H1 (cell line): ENCODE measurements around the gene COL11A1. TPM values are rescaled to one million over a fixed set of nuclear protein-coding genes. Genes with fewer than 3 reads are reported as not detected.

Experiments used
- CTBP2 ChIP-seq: IDR thresholded peaks from 2 replicates; pipeline ENCODE4 v1.7.0; 2011; ENCODE audit warnings: borderline replicate concordance, mild to moderate bottlenecking, moderate library complexity, mixed read lengths, low read length; ENCODE audit not compliant: insufficient read depth, insufficient read length
- RAD21 ChIP-seq, 2 experiments: IDR thresholded peaks in 1 of 2; conservative IDR thresholded peaks in 1 of 2; 2 replicates each; pipeline ENCODE4 v1.6.1; 2011; ENCODE audit warnings: low read depth in 2 of 2, low read length in 2 of 2, improper control_type of control experiment in 1 of 2, inconsistent platforms in 1 of 2, mild to moderate bottlenecking in 1 of 2, moderate library complexity in 1 of 2
- TBP ChIP-seq: IDR thresholded peaks from 2 replicates; pipeline ENCODE4 v1.6.1; 2011; ENCODE audit warnings: low read depth, low read length, improper control_type of control experiment
- polyA plus RNA-seq, 7 experiments: library from polyadenylated mRNA; depleted of rRNA in 3 of 7; stranded (reverse) in 5 of 7; unstranded in 2 of 7; fragments of >200 nt in 5 of 7; fragments of 200-250 nt in 2 of 7; gene quantifications; 1 replicate in 5 of 7; 2 replicates in 1 of 7; 4 replicates in 1 of 7; pipeline versions ENCODE4 v1.2.1 to v1.2.3, GENCODE V29; 2011 to 2013; ENCODE audit warnings: missing spikeins in 2 of 7, mixed read lengths in 2 of 7
- total RNA-seq: library from RNA; stranded (reverse); fragmentation: NEBNext Ultra II Directional; extraction: Animal tissue kit (Norgen Biotek cat#: 25700); gene quantifications from 2 replicates; pipeline ENCODE4 v1.2.1, GENCODE V29; 2021

The COL11A1 gene
- total and polyA plus RNA-seq, 2 of the 8 experiments (the other 6 are each of a cell fraction or from before 2014, with no cell fraction given): 4.0 to 27.9 TPM

- no peak for TF ChIP-seq CTBP2
- TF ChIP-seq TBP: no peak
- peak; percentile 73 to 78 for TF ChIP-seq RAD21 (IDR thresholded peaks at IDR 0.05 in 1 of 2, conservative IDR thresholded peaks at IDR 0.05 in 1 of 2; ENCODE audit: low read depth in 2 of 2, low read length in 2 of 2)
Measured at GRCh38 chr1:102970496-102971078, 137.7 kb downstream of the COL11A1 start (continued).
